GM20000 (cell line): ENCODE results near the gene ELK1.
A peak's percentile ranks its signal among the peaks of the same experiment; 100 is the strongest.

Source experiments
- DNase-seq: peaks from one replicate; pipeline ENCODE4 v3.0.0; 2012; ENCODE audit warnings: low spot score
- CTCF ChIP-seq: IDR thresholded peaks from 2 replicates; pipeline ENCODE4 v1.5.1; 2012; ENCODE audit warnings: mild to moderate bottlenecking, control low read depth; ENCODE audit errors: extremely low read depth, missing control alignments

ELK1 gene

DNA sequence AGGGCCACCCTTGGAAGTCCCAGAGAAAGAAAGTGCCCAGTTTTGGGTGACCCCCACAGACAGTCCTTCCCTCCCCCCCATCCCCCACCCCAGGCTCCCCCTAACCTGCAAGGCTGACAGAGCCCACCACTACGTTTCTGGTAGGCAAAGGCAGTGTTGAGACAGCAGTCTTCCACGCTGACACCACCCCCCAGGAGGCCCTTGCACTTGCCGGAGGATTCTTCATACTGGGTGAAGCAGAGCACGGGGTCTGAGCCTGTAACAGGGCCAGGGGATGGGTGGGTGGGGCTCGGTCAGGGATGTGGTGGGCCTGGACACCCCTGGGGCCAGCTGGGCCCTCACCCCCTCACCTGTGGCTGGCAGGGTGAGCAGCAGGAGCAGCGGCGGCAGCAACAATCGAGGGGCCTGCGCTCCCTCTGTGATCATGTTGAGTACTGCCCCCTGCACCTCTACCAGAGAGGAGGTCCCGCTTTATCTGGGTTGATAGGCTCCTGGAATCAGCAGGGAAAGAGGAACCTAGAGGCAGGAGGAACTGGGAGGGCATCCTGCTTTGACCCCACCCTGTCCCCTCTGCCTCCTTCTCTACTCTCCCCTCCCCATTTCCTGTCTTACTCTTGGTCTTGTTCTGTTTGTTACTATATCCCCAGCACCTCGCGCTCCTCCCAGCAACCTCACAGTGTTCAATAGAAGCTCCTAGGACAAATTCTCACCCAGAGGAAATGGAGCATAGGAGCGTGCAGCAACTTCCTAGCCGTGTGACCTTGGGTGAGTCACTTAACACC, 20.8 kb downstream of the ELK1 start, which contains the start of gene CFP:
TSS of gene CFP (minus strand) at position 512 of the 782 bp plus-strand sequence. CDS start at position 426, 86 bp downstream.
- DNase-seq: no peak
- no peak for TF ChIP-seq CTCF

DNA sequence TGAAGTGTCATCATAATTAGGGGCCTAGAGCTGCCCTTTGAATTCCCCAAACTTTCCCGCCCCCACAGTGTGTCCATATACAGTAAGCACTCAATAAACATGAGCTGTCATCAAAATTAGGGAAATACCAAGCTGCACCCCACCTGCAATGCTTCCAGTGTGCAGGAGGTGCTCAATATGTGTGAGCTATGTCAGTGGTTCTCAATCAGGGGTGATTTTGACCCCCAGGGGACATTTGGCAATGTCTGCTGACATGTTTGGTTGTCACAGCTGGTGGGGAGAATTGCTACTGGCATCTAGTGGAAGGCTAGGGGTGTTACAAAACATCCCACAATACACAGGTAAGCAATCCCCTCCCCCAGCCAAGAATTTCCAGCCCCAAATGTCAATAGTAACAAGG, 21.4 kb downstream of the ELK1 start:
- no peak for TF ChIP-seq CTCF
- DNase-seq: no peak

GRCh38 chrX:47625365-47625764, 25.0 kb downstream of the ELK1 start:
- no peak for TF ChIP-seq CTCF
- no peak for DNase-seq

DNA sequence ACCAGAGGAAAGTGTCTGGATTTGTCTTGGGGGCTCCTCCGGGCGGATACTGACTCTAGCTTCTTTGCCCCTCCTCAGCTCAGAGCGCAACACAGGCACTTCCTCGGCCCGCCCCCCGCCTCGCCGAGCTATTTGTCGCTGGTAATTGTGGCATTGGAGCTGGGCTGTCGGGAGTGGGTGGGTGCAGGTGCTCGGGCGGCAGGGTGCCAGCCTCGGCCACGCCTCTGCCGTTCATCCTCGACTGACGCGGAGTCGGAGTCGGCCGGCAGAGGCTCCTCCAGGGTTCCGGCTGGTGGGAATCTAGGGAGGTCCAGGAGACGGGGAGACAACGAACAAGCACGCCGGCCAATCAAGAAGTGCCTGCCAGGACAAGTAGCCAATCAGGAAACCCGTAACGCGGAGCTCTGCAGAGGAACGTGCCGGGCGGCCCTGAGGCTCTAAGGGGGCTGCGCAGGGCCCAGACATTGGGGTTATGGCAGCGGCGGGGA, 26.8 kb downstream of the ELK1 start:
- TF ChIP-seq CTCF: no peak
- peak; percentile 40 for DNase-seq

- DNase-seq: no peak
- no peak for TF ChIP-seq CTCF
Observed at GRCh38 chrX:47621851-47622250, 28.5 kb downstream of the ELK1 start.

DNA sequence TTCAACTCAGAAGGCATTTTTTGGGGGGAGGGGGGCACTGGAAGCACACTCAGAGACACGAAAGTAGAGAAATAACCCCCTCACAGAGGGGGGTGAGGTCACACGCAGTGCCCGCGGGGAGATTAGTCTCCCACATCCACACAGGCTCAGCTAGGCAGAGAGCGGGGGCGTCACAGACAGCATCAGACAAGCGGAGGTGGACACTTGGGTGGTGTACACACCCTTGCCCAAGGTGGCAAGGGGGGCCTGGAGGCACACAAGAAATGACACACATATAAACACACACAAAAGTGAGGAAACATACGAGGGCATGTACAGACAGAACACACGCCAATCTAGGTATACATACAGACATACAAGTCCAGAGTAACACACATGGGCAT, 30.1 kb downstream of the ELK1 start:
- no peak for DNase-seq
- TF ChIP-seq CTCF: no peak

GRCh38 chrX:47619486-47620302, 30.7 kb downstream of the ELK1 start, which contains the start of gene SYN1:
TSS of gene SYN1 (minus strand) at chrX:47619857. CDS start at chrX:47619728, 129 bp downstream.
- DNase-seq: peak; percentile 94
- peak; percentile 15 for TF ChIP-seq CTCF
